ENCODE data around the gene ZCCHC24. TPM values are rescaled to one million over a fixed set of nuclear protein-coding genes. Genes with fewer than 3 reads are reported as not detected.

Gene ZCCHC24
- total and polyA plus RNA-seq, 2 of the 8 experiments (the other 6 are each of a cell fraction or from before 2014, with no cell fraction given): 3.9 to 6.9 TPM

- TF ChIP-seq EZH2 (IDR thresholded peaks at IDR 0.05; ENCODE audit: low read depth, low read length, severe bottlenecking): no peak
Observed at GRCh38 chr10:79409726-79410085, 35.7 kb downstream of the ZCCHC24 start (continued).
